Lower leg skin (tissue), 3 donors: ENCODE results near the gene ZBTB7C.

Experiments
- POLR2A ChIP-seq, 2 donors: fragments of 450-650 bp; IDR thresholded peaks; one replicate each; pipeline ENCODE4 v1.6.1; 2016 to 2017; ENCODE audit warnings: antibody characterized with exemption in 2 of 2, mild to moderate bottlenecking in 1 of 2, moderate library complexity in 1 of 2
- TF ChIP-seq, protein P1 (sequence below), 3 donors: fragments of 450-650 bp; IDR thresholded peaks; one replicate each; pipeline ENCODE4 v1.5.1; 2016; ENCODE audit warnings: antibody characterized with exemption in 3 of 3, mild to moderate bottlenecking in 3 of 3, moderate library complexity in 2 of 3

- TF ChIP-seq, protein P1, sequence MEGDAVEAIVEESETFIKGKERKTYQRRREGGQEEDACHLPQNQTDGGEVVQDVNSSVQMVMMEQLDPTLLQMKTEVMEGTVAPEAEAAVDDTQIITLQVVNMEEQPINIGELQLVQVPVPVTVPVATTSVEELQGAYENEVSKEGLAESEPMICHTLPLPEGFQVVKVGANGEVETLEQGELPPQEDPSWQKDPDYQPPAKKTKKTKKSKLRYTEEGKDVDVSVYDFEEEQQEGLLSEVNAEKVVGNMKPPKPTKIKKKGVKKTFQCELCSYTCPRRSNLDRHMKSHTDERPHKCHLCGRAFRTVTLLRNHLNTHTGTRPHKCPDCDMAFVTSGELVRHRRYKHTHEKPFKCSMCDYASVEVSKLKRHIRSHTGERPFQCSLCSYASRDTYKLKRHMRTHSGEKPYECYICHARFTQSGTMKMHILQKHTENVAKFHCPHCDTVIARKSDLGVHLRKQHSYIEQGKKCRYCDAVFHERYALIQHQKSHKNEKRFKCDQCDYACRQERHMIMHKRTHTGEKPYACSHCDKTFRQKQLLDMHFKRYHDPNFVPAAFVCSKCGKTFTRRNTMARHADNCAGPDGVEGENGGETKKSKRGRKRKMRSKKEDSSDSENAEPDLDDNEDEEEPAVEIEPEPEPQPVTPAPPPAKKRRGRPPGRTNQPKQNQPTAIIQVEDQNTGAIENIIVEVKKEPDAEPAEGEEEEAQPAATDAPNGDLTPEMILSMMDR (IDR thresholded peaks at IDR 0.05) = no peak
- TF ChIP-seq POLR2A (IDR thresholded peaks at IDR 0.05) = no peak
Observed at GRCh38 chr18:48119204-48119603, 290.0 kb downstream of the ZBTB7C start.
